ENCODE data around the gene G6PC3.

- TF ChIP-seq RAD21 (IDR thresholded peaks at IDR 0.05; ENCODE audit: low read length) (no peak), YY1 (IDR thresholded peaks at IDR 0.05; ENCODE audit: low read depth) (no peak), CTCF (IDR thresholded peaks at IDR 0.05) (no peak), TEAD4 (IDR thresholded peaks at IDR 0.05; ENCODE audit: borderline replicate concordance, insufficient read depth) (no peak)
Measured at GRCh38 chr17:44085908-44086307, 15.4 kb downstream of the G6PC3 start.
